ENCODE results near the gene KMT2E. TPM values are rescaled to one million over a fixed set of nuclear protein-coding genes. Genes with fewer than 3 reads are reported as not detected.
"Not testable (repeated sequence)": the region's sequence is repeated elsewhere in the genome, so short reads cannot be mapped to it uniquely, and the experiment has no call there.

The KMT2E gene
- total RNA-seq, 2 experiments from 2014 or later = 63.3 to 63.4 TPM

DNA sequence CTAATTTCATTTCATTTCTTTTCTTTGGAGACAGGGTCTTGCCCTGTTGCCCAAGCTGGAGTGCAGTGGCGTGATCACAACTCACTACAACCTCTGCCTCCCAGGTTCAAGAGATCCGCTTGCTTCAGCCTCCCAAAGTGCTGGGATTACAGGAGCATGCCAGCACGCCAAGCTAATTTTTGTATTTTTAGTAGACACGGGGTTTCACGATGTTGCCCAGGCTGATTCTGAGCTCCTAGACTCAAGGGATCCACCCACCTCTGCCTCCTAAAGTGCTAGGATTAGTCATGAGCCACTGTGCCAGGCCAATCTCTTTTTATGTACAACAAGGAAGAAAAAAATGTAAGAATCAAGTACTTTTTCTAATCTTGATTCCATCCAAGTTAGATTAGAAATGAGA lies 10.7 kb upstream of the KMT2E start:
- Mint-ChIP-seq H3K9me3 (no peaks in the 10 kb centered on the region), H3K36me3 (ENCODE audit: low read depth) (peaks cover 30% of the 10 kb centered on the region), H3K4me3 (peak overlapping the region; percentile 49), H3K27ac (peak overlapping the region; percentile 73), H3K27me3 (ENCODE audit: low read depth) (no peaks in the 10 kb centered on the region), H3K4me1 (ENCODE audit: low read depth) (peaks cover 84% of the 10 kb centered on the region)
- CTCF ChIA-PET = interaction anchor here (0.6 to 1.1 kb wide), 2 partner anchors 9 to 120 kb away, joined by 3 read pairs; no protein-coding TSS in a partner anchor
- peak; percentile 67 for DNase-seq
- intact Hi-C loops (cut with micrococcal nuclease) = loop anchor here (1.0 to 2.0 kb wide), 2 partner anchors 9 to 18 kb away; no protein-coding TSS in a partner anchor

DNA sequence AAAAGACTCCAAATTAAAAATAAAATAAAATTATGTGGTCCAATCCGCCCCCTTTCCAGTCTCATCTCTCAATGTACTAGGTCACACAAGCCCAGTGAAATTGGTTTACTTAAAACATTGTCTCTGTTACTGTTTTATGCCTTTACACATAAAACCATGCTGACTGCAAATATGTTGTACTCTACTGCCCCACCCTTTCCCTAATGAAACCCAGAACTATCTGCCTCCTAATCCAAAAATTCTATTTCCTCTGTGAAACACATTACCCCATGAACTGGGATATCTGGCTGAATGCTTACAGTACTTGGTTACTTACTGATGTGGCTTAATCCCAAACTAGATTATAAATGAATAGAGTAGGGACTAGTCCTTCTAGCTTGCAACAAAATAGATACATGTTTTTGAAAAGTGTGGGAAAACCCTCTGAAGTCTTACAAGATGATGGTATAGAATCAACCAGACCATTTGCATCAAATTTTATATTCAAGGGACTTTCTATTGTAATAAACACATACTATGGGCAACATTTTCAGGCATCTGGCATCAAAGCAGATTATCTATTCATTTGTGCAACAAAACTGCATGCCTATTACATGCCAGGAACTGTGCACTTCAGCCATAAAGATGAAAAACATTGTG lies 10.0 kb upstream of the KMT2E start:
- no peak for DNase-seq
- Mint-ChIP-seq H3K4me1 (ENCODE audit: low read depth) (peaks cover 85% of the 10 kb centered on the region), H3K36me3 (ENCODE audit: low read depth) (peaks cover 33% of the 10 kb centered on the region), H3K4me3 (no peak overlapping the region), H3K9me3 (no peaks in the 10 kb centered on the region), H3K27ac (peak overlapping the region; percentile 32), H3K27me3 (ENCODE audit: low read depth) (no peaks in the 10 kb centered on the region)
- intact Hi-C loops (cut with micrococcal nuclease) = loop anchor here (1.0 to 2.0 kb wide), 2 partner anchors 10 to 19 kb away; no protein-coding TSS in a partner anchor
- CTCF ChIA-PET = no interaction called here

DNA sequence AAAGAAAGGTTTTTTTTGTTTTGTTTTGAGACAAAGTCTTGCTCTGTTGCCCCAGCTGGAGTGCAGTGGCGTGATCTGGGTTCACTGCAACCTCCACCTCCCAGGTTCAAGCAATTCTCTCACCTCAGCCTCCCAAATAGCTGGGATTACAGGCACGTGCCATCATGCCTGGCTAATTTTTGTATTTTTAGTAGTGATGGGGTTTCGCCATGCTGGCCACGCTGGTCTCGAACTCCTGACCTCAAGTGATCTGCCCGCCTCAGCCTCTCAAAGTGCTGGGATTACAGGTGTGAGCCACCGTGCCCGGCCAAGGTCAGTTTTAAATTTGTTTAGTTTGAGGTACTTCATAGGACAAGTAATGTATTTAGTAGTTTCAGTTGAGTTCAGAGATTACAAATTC lies 9.0 kb upstream of the KMT2E start:
- H3K36me3 Mint-ChIP-seq (ENCODE audit: low read depth) = peaks cover 38% of the 10 kb centered on the region
- H3K4me3 Mint-ChIP-seq; H3K27me3 Mint-ChIP-seq (ENCODE audit: low read depth); DNase-seq; intact Hi-C loops (cut with micrococcal nuclease); H3K9me3 Mint-ChIP-seq: not testable (repeated sequence)
- CTCF ChIA-PET = interaction anchor here (1.4 to 14.2 kb wide), 3 partner anchors 9 to 83 kb away, joined by 3 to 140 read pairs (median 4); partner anchors contain the start of gene KMT2E
- peaks cover 82% of the 10 kb centered on the region for H3K4me1 Mint-ChIP-seq (ENCODE audit: low read depth)
- peak overlapping the region; percentile 53 for H3K27ac Mint-ChIP-seq

DNA sequence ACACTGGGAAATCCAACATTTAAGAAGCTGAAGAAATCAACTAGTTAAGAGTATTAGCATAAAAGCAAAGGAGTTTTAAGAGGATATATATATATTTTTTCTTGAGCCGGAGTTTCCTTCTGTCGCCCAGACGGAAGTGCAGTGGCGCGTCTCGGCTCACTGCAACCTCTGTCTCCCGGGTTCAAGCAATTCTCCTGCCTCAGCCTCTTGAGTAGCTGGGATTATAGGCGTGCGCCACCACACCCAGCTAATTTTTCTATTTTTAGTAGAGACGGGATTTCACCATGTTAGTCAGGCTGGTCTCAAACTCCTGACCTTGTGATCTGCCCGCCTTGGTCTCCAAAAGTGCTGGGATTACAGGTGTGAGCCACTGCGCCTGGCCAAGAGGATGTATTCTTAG lies 8.5 kb upstream of the KMT2E start:
- DNase-seq; H3K27me3 Mint-ChIP-seq (ENCODE audit: low read depth); H3K9me3 Mint-ChIP-seq; H3K4me3 Mint-ChIP-seq; intact Hi-C loops (cut with micrococcal nuclease): not testable (repeated sequence)
- H3K27ac Mint-ChIP-seq = peak overlapping the region; percentile 53
- H3K4me1 Mint-ChIP-seq (ENCODE audit: low read depth) = peaks cover 80% of the 10 kb centered on the region
- CTCF ChIA-PET = interaction anchor here (0.7 to 14.2 kb wide), 4 partner anchors 9 to 156 kb away, joined by 3 to 140 read pairs (median 4); partner anchors contain the start of gene KMT2E
- H3K36me3 Mint-ChIP-seq (ENCODE audit: low read depth) = peaks cover 40% of the 10 kb centered on the region

DNA sequence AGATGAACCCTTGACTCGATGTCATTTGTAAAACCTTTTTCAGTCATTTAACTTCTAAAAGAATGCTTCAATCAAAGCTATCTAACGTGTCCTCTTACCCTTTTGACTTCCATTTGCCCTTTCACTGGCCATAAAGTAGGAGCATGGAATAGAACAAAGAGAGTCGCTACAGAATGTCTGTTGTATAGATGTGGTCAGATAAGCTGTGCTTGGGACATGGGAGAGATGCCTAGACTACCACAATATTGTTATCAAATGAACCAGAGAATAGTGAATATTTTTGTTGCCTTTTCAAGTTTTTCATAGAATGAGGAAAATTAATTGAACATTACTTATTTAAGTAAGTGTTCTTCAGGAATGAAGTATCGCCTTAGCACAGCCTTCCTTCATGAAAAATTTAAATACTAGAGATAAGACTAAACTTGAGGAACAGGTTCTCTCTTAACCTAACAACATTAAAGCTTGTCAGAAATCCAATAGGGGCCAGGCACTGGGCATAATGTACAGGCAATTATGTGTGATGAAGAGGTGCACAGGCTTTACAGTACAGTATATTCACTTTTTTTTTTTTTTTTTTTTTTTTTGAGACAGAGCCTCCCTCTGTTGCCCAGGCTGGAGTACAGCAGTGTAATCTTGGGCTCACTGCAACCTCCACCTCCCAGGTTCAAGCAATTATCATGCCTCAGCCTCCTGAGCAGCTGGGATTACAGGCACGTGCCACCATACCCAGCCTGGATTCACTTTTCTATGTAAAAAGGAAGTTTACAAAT lies 7.5 kb upstream of the KMT2E start:
- intact Hi-C loops (cut with micrococcal nuclease) = loop anchor here (2.0 kb wide), 1 partner anchor 14 kb away; no protein-coding TSS in a partner anchor
- no peak overlapping the region for H3K4me3 Mint-ChIP-seq
- no peaks in the 10 kb centered on the region for H3K27me3 Mint-ChIP-seq (ENCODE audit: low read depth)
- H3K4me1 Mint-ChIP-seq (ENCODE audit: low read depth) = peaks cover 69% of the 10 kb centered on the region
- H3K9me3 Mint-ChIP-seq = no peaks in the 10 kb centered on the region
- peak overlapping the region; percentile 37 for H3K27ac Mint-ChIP-seq
- CTCF ChIA-PET = interaction anchor here (0.7 to 14.2 kb wide), 4 partner anchors 15 to 92 kb away, joined by 3 to 140 read pairs (median 4); no protein-coding TSS in a partner anchor
- H3K36me3 Mint-ChIP-seq (ENCODE audit: low read depth) = peaks cover 42% of the 10 kb centered on the region
- no peak for DNase-seq

DNA sequence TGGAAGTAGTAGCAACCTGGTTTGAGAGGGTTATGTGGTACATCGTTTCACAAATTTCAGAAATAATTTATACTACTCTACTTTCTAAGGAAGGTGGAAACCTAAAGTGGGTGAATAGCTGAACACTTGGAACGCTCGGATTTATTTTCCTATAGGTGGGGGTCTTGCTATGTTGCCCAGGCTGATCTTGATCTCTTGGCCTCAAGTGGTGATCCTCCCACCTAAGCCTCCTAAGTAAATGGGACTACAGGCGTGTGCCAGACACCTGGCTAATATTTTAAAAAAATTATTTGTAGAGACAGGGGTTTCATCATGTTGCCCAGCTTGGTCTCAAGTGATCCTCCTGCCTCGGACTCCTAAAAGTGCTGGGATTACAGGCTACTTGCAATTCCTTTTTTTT lies 6.7 kb upstream of the KMT2E start:
- Mint-ChIP-seq H3K4me1 (ENCODE audit: low read depth) (peaks cover 62% of the 10 kb centered on the region), H3K4me3 (no peak overlapping the region), H3K27me3 (ENCODE audit: low read depth) (no peaks in the 10 kb centered on the region), H3K27ac (peak overlapping the region; percentile 18), H3K36me3 (ENCODE audit: low read depth) (peaks cover 46% of the 10 kb centered on the region), H3K9me3 (no peaks in the 10 kb centered on the region)
- CTCF ChIA-PET = interaction anchor here (14.2 kb wide), 1 partner anchor 25 kb away, joined by 140 read pairs; no protein-coding TSS in a partner anchor
- no peak for DNase-seq
- intact Hi-C loops (cut with micrococcal nuclease) = loop anchor here (2.0 kb wide), 1 partner anchor 14 kb away; no protein-coding TSS in a partner anchor

DNA sequence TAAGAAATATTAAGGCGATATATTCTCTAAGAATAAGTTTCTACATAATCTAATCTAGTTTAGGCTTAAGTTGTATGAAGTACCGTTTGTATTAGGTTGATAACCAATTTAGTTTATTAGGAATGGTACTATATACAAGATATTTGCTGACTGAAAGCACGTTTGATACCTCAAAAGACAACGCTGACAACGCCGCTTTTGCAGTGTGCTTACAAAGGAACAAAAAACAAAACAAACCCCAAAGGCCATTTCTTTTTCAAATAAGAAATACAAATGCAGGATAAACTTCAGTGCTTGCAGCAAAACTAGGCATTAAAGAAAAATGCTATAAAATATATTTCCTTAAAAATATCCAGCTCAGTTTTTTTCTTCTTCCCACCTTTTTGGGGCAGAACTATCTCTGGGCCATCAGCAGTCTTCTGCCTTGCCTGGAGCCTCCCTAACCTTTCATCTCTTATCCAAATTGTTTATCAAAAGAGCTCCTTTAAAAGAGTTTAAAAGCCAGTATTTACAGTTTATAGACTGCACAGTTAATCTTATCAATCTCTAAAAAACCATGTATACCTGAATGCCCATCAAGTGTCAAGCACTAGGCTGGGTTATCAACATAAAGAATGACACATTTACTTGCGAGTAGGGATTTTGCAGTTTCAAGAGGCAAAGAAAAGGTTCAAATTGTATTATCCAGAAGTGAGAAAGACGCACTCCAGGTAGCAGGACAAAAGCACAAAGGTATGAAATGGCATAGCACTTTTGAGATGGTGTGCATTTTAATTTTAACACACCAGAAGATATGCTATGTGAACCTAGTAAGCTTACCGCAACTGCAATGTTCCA lies 4.1 kb upstream of the KMT2E start:
- no peak for DNase-seq
- CTCF ChIA-PET = interaction anchor here (0.6 to 14.2 kb wide), 6 partner anchors 8 to 377 kb away, joined by 3 to 140 read pairs (median 3); no protein-coding TSS in a partner anchor
- Mint-ChIP-seq H3K27ac (peak overlapping the region; percentile 99), H3K4me3 (peak overlapping the region; percentile 95), H3K9me3 (no peaks in the 10 kb centered on the region), H3K27me3 (ENCODE audit: low read depth) (no peaks in the 10 kb centered on the region), H3K36me3 (ENCODE audit: low read depth) (peaks cover 66% of the 10 kb centered on the region), H3K4me1 (ENCODE audit: low read depth) (peaks cover 38% of the 10 kb centered on the region)
- intact Hi-C loops (cut with micrococcal nuclease) = loop anchor here (5.0 kb wide), 4 partner anchors 377 to 797 kb away; partner anchors contain the start of gene SRPK2

DNA sequence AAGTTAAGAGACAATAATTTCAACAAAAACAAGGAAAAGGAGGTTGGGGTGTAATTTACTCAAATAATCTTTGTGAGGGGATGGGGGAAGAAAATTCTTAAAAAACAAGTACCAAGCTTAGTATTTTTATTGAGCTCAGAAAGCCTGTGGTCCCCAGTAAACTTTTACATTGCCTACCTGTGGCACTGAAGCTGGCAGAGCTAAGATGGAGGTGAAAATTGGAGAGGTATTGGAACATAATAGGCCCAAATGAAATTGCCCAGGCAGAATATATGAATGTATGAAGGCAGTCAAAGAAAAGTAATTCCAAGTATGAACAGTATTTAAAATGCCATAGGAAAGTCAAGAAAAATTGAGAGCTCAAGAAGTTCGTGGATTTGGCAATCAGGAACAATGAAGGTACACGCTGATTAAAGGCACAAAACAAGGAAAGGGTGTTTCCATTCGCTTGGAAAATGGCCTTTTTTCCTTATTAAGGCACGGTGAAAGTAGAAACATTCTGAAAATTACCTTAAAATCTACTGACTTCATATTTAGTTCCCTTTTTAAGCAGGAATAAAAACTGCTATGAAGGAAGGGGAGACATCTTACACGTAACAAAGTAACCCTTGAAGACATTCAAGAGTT lies 3.4 kb upstream of the KMT2E start:
- CTCF ChIA-PET = interaction anchor here (0.6 to 14.2 kb wide), 6 partner anchors 11 to 376 kb away, joined by 3 to 140 read pairs (median 3); no protein-coding TSS in a partner anchor
- H3K4me1 Mint-ChIP-seq (ENCODE audit: low read depth) = peaks cover 33% of the 10 kb centered on the region
- H3K27ac Mint-ChIP-seq = peak overlapping the region; percentile 99
- no peaks in the 10 kb centered on the region for H3K27me3 Mint-ChIP-seq (ENCODE audit: low read depth)
- peak overlapping the region; percentile 95 for H3K4me3 Mint-ChIP-seq
- peaks cover 70% of the 10 kb centered on the region for H3K36me3 Mint-ChIP-seq (ENCODE audit: low read depth)
- H3K9me3 Mint-ChIP-seq = no peaks in the 10 kb centered on the region
- intact Hi-C loops (cut with micrococcal nuclease) = loop anchor here (5.0 kb wide), 4 partner anchors 377 to 797 kb away; partner anchors contain the start of gene SRPK2
- DNase-seq = no peak

DNA sequence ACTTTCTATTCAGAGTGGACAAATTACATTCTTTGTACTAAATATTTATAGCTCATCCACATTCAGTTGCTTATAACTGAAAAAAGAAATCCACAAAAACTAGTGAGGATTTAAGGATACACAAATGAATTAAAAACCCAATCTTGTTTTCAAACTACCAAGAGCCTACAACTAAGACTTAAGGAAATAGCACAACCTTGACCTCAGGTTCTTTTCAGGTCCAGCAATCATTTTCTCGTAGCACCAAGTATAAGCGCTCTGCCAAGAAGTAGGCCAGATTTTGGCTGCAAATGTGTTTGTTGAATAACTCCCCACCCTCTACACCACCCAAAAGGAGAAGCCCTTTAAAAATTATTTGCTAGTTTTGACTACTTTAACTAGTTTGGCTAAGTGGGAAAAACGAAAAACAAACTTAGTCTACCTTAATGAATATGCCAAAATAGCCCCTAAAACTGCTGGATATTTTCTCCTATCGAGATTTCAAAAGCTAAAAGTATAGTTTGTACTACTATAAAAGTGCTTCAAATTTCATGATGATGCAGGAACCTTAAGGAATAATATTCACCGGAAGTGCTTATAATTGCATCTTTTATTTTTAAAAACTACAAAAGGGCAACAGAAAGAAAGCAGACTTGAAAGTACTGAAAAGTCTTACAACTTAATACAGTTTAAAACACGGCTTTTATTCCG lies 2.7 kb upstream of the KMT2E start:
- H3K4me3 Mint-ChIP-seq = peak overlapping the region; percentile 95
- H3K27me3 Mint-ChIP-seq (ENCODE audit: low read depth) = no peaks in the 10 kb centered on the region
- H3K27ac Mint-ChIP-seq = peak overlapping the region; percentile 99
- H3K4me1 Mint-ChIP-seq (ENCODE audit: low read depth) = peaks cover 28% of the 10 kb centered on the region
- H3K36me3 Mint-ChIP-seq (ENCODE audit: low read depth) = peaks cover 73% of the 10 kb centered on the region
- CTCF ChIA-PET = interaction anchor here (0.6 to 14.2 kb wide), 5 partner anchors 8 to 376 kb away, joined by 3 to 140 read pairs (median 3); no protein-coding TSS in a partner anchor
- intact Hi-C loops (cut with micrococcal nuclease) = loop anchor here (5.0 kb wide), 4 partner anchors 376 to 796 kb away; partner anchors contain the start of gene SRPK2
- DNase-seq = no peak
- no peaks in the 10 kb centered on the region for H3K9me3 Mint-ChIP-seq

DNA sequence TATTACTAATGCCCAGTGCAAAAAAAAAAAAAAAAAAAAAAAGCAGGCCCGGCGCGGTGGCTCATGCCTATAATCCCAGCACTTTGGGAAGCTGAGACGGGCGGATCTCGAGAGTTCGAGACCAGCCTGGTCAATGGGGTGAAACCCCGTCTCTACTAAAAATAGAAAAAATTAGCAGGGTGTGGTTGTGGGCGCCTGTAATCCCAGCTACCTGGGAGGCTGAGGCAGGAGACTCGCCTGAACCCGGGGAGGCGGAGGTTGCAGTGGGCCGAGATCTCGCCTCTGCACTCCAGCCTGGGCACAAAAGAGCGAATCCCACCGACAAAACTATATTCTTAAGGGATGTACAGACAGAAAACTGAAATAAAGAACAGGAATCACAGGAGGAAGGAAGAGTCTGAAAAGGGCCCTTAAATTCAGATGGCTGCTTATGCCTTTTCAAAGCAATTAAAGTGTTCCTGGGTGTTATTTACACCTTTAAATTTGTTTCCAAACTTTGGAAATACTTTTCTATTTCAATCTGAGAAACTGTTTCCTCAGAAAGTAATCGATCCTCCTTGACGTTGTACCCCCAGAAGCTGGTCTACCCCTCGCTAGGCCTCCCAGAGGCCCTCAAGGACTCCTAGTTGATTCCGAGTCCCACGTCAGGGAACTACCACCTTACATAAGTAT lies 2.0 kb upstream of the KMT2E start:
- peak; percentile 50 for DNase-seq
- Mint-ChIP-seq H3K4me1 (ENCODE audit: low read depth) (peaks cover 25% of the 10 kb centered on the region), H3K27ac (peak overlapping the region; percentile 99), H3K27me3 (ENCODE audit: low read depth) (no peaks in the 10 kb centered on the region), H3K9me3 (no peaks in the 10 kb centered on the region), H3K4me3 (peak overlapping the region; percentile 95), H3K36me3 (ENCODE audit: low read depth) (peaks cover 76% of the 10 kb centered on the region)
- CTCF ChIA-PET = interaction anchor here (0.6 to 14.2 kb wide), 2 partner anchors 9 to 30 kb away, joined by 3 to 140 read pairs; no protein-coding TSS in a partner anchor
- intact Hi-C loops (cut with micrococcal nuclease) = loop anchor here (1.0 to 5.0 kb wide), 14 partner anchors 29 to 1665 kb away; partner anchors contain the start of genes PSMC2, PUS7, RINT1 and SRPK2

Data from activated naive CD4-positive, alpha-beta T cell treated with anti-CD3 and anti-CD28 coated beads for 36 hours (primary cell).